Kidney (tissue), 14 donors: Measurements from ENCODE around the gene CDC25A. TPM values are rescaled to one million over a fixed set of nuclear protein-coding genes. Genes with fewer than 3 reads are reported as not detected.

Source experiments
- DNase-seq, 5 donors: peaks; one replicate each; pipeline ENCODE4 v3.0.0-alpha.2; 2013 to 2020
- FAIRE-seq: peaks from 2 replicates; lab custom pipeline; 2012; peaks lifted over from hg19 to GRCh38; lab: Jason Lieb, UNC
- H3K27ac ChIP-seq, 2 donors: one replicate each; pipeline ENCODE4 v1.7.0; 2013; ENCODE audit warnings: low read depth in 2 of 2, low read length in 2 of 2, inconsistent platforms in 1 of 2
- H3K27me3 ChIP-seq: one replicate; pipeline ENCODE4 v1.7.1; 2013; ENCODE audit warnings: low read length, inconsistent platforms; ENCODE audit not compliant: control insufficient read depth, insufficient read depth
- H3K36me3 ChIP-seq, 3 donors: one replicate each; pipeline versions ENCODE4 v1.7.0 to v1.7.1; 2013; ENCODE audit warnings: low read length in 3 of 3, control low read depth in 1 of 3, inconsistent platforms in 1 of 3; ENCODE audit not compliant: insufficient read depth in 3 of 3, control insufficient read depth in 2 of 3
- H3K4me1 ChIP-seq, 3 donors: one replicate each; pipeline versions ENCODE4 v1.7.0 to v1.7.1; 2013; ENCODE audit warnings: low read length in 3 of 3, inconsistent platforms in 1 of 3, low read depth in 1 of 3; ENCODE audit not compliant: control insufficient read depth in 2 of 3, insufficient read depth in 2 of 3
- H3K4me3 ChIP-seq, 3 donors: one replicate each; pipeline versions ENCODE4 v1.7.0 to v1.8.1; 2013; ENCODE audit warnings: low read length in 3 of 3, control low read depth in 1 of 3, inconsistent platforms in 1 of 3
- H3K9ac ChIP-seq, 3 donors: one replicate each; pipeline versions ENCODE4 v1.7.0 to v1.7.1; 2013; ENCODE audit warnings: low read length in 3 of 3, control low read depth in 1 of 3, inconsistent platforms in 1 of 3
- H3K9me3 ChIP-seq, 3 donors: one replicate each; pipeline versions ENCODE4 v1.7.0 to v1.7.1; 2013; ENCODE audit warnings: low read length in 3 of 3, control low read depth in 1 of 3, inconsistent platforms in 1 of 3; ENCODE audit not compliant: control insufficient read depth in 2 of 3, insufficient read depth in 1 of 3
- intact Hi-C: fragments of 100-400 bp; cut with DNase I; formaldehyde crosslinking; loops from one replicate; pipeline ENCODE4 v1.11.1; 2022
- polyA plus RNA-seq: library from polyadenylated mRNA; stranded (reverse); fragments of 350-450 nt; fragmentation: Illumina TruSeq; extraction: RNeasy Lipid Tissue Mini Kit (QIAGEN cat#74804); gene quantifications from one replicate; pipeline ENCODE4 v1.2.3, GENCODE V29; 2014; ENCODE audit warnings: low read depth, low replicate concordance; ENCODE audit not compliant: insufficient read depth
- total RNA-seq: library from RNA; stranded (reverse); fragmentation: NEBNext Ultra II Directional; extraction: Animal tissue kit (Norgen Biotek cat#: 25700); gene quantifications from one replicate; pipeline ENCODE4 v1.2.1, GENCODE V29; 2021
- TF ChIP-seq, protein P1 (sequence below): IDR thresholded peaks from 3 replicates; pipeline ENCODE4 v1.5.1; 2012; ENCODE audit warnings: mild to moderate bottlenecking, moderate library complexity, borderline replicate concordance; ENCODE audit not compliant: insufficient read depth; ENCODE audit errors: extremely low read depth
- donor health status: control.
- donor health status: control.
- donor health status: control.
- donor health status: control.
- donor health status: control.
- donor health status: DM: yes; HTN: yes; CAD: no.
- donor health status: Normal renal cell carcinoma (clear cell type).

CDC25A gene
- total and polyA plus RNA-seq, 2 donors from 2014 or later, result 0.88 to 1.6 TPM

- H3K27me3 ChIP-seq, result no peaks in the 10 kb centered on the region
- no peak for FAIRE-seq
- H3K9ac ChIP-seq, result no peak overlapping the region
- no peak overlapping the region for H3K27ac ChIP-seq
- H3K4me3 ChIP-seq, result no peak overlapping the region
- intact Hi-C loops, result no loop called here
- no peak for DNase-seq
- H3K36me3 ChIP-seq, result no peaks in the 10 kb centered on the region
- H3K9me3 ChIP-seq, result no peaks in the 10 kb centered on the region
- TF ChIP-seq, protein P1, sequence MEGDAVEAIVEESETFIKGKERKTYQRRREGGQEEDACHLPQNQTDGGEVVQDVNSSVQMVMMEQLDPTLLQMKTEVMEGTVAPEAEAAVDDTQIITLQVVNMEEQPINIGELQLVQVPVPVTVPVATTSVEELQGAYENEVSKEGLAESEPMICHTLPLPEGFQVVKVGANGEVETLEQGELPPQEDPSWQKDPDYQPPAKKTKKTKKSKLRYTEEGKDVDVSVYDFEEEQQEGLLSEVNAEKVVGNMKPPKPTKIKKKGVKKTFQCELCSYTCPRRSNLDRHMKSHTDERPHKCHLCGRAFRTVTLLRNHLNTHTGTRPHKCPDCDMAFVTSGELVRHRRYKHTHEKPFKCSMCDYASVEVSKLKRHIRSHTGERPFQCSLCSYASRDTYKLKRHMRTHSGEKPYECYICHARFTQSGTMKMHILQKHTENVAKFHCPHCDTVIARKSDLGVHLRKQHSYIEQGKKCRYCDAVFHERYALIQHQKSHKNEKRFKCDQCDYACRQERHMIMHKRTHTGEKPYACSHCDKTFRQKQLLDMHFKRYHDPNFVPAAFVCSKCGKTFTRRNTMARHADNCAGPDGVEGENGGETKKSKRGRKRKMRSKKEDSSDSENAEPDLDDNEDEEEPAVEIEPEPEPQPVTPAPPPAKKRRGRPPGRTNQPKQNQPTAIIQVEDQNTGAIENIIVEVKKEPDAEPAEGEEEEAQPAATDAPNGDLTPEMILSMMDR, result no peak
- H3K4me1 ChIP-seq, result no peaks in the 10 kb centered on the region
Measured at GRCh38 chr3:48196611-48197010, 8.4 kb upstream of the CDC25A start.

GRCh38 chr3:48194446-48195071 is 6.3 kb upstream of the CDC25A start:
- TF ChIP-seq, protein P1, result peak; percentile 75
- H3K4me1 ChIP-seq, result no peaks in the 10 kb centered on the region
- intact Hi-C loops, result no loop called here
- H3K27me3 ChIP-seq, result no peaks in the 10 kb centered on the region
- no peaks in the 10 kb centered on the region for H3K36me3 ChIP-seq
- H3K9me3 ChIP-seq, result no peaks in the 10 kb centered on the region
- FAIRE-seq (no peak), DNase-seq (peak; percentile 67 to 83 (median 69))
- no peak overlapping the region for H3K27ac ChIP-seq
- H3K4me3 ChIP-seq, result peak overlapping the region in 1 of 3 donors; percentile 6
- no peak overlapping the region for H3K9ac ChIP-seq

- FAIRE-seq (no peak), DNase-seq (peak in 1 of 5 donors; percentile 12)
- H3K27me3 ChIP-seq, result no peaks in the 10 kb centered on the region
- no peaks in the 10 kb centered on the region for H3K36me3 ChIP-seq
- no peak overlapping the region for H3K4me3 ChIP-seq
- intact Hi-C loops, result no loop called here
- H3K9me3 ChIP-seq, result no peaks in the 10 kb centered on the region
- H3K4me1 ChIP-seq, result peaks cover 2 to 7% (median 4%) of the 10 kb centered on the region in 3 donors
- no peak overlapping the region for H3K9ac ChIP-seq
- no peak overlapping the region for H3K27ac ChIP-seq
- TF ChIP-seq, protein P1, result no peak
Measured at GRCh38 chr3:48190911-48191310, 2.7 kb upstream of the CDC25A start.
